ENCODE results near the gene ZNF70. TPM values are rescaled to one million over a fixed set of nuclear protein-coding genes. Genes with fewer than 3 reads are reported as not detected.

Gene ZNF70
- total RNA-seq, 2 donors from 2014 or later: 5.9 to 8.8 TPM

DNA sequence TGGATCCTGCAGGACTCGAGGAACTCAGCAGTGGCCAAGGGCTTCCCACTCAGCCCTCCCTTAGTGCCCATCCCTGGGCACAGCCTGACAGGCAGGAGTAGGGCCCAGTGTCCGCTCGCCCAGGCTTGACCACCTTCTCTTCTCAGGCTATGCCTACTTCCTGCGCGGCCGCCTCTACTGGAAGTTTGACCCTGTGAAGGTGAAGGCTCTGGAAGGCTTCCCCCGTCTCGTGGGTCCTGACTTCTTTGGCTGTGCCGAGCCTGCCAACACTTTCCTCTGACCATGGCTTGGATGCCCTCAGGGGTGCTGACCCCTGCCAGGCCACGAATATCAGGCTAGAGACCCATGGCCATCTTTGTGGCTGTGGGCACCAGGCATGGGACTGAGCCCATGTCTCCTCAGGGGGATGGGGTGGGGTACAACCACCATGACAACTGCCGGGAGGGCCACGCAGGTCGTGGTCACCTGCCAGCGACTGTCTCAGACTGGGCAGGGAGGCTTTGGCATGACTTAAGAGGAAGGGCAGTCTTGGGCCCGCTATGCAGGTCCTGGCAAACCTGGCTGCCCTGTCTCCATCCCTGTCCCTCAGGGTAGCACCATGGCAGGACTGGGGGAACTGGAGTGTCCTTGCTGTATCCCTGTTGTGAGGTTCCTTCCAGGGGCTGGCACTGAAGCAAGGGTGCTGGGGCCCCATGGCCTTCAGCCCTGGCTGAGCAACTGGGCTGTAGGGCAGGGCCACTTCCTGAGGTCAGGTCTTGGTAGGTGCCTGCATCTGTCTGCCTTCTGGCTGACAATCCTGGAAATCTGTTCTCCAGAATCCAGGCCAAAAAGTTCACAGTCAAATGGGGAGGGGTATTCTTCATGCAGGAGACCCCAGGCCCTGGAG, 32.6 kb upstream of the ZNF70 start:
- no peak for ATAC-seq
- DNase-seq (ENCODE audit: low spot score): no peak
- H3K27ac Mint-ChIP-seq: peak overlapping the region in 1 of 2 donors; percentile 8
- no peaks in the 10 kb centered on the region for H3K27me3 Mint-ChIP-seq
- H3K9me3 Mint-ChIP-seq: no peaks in the 10 kb centered on the region
- peaks cover 10 to 20% of the 10 kb centered on the region in 2 donors for H3K4me1 Mint-ChIP-seq (ENCODE audit: low read depth in 2 of 2)
- no peaks in the 10 kb centered on the region for H3K36me3 Mint-ChIP-seq
- H3K4me3 Mint-ChIP-seq: no peak overlapping the region

DNA sequence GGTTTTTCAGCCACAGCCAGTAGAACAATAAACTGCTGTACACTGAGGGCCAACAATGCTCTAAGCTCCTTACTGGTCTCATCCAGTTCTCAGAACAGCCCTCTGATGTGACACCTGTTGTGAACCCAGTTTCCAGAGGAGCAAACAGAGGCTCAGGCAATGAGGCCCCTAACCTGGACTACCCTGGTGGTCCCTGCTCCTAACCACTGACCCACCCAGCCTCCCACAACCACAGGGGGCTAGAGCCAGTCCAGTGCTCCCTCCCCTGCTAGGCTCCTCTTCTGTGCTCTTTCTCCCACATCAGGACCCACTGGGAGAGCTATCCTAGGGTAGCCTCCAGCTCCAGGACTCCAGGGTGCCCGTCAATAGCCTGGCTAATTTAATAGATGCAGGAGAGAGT, 31.8 kb upstream of the ZNF70 start:
- Mint-ChIP-seq H3K9me3 (no peaks in the 10 kb centered on the region), H3K4me1 (ENCODE audit: low read depth in 2 of 2) (peaks cover 8 to 17% of the 10 kb centered on the region in 2 donors), H3K4me3 (no peak overlapping the region), H3K27ac (no peak overlapping the region), H3K36me3 (no peaks in the 10 kb centered on the region), H3K27me3 (no peaks in the 10 kb centered on the region)
- ATAC-seq (no peak), DNase-seq (ENCODE audit: low spot score) (no peak)

DNA sequence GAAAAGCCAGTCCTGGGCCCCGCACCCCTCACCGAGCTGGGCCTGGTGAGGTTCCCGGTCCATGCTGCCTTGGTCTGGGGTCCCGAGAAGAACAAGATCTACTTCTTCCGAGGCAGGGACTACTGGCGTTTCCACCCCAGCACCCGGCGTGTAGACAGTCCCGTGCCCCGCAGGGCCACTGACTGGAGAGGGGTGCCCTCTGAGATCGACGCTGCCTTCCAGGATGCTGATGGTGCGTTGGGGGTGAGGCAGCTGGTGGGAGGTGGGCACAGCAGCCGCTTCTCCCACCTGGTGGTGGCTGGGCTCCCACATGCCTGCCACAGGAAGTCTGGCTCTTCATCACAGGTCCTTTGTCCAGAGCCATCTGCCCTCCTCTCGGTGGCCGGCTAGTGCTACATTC, 31.3 kb upstream of the ZNF70 start:
- H3K4me3 Mint-ChIP-seq: no peak overlapping the region
- H3K9me3 Mint-ChIP-seq: no peaks in the 10 kb centered on the region
- H3K4me1 Mint-ChIP-seq (ENCODE audit: low read depth in 2 of 2): peaks cover 8 to 13% of the 10 kb centered on the region in 2 donors
- H3K27ac Mint-ChIP-seq: no peak overlapping the region
- ATAC-seq: no peak
- no peak for DNase-seq (ENCODE audit: low spot score)
- no peaks in the 10 kb centered on the region for H3K27me3 Mint-ChIP-seq
- H3K36me3 Mint-ChIP-seq: no peaks in the 10 kb centered on the region

DNA sequence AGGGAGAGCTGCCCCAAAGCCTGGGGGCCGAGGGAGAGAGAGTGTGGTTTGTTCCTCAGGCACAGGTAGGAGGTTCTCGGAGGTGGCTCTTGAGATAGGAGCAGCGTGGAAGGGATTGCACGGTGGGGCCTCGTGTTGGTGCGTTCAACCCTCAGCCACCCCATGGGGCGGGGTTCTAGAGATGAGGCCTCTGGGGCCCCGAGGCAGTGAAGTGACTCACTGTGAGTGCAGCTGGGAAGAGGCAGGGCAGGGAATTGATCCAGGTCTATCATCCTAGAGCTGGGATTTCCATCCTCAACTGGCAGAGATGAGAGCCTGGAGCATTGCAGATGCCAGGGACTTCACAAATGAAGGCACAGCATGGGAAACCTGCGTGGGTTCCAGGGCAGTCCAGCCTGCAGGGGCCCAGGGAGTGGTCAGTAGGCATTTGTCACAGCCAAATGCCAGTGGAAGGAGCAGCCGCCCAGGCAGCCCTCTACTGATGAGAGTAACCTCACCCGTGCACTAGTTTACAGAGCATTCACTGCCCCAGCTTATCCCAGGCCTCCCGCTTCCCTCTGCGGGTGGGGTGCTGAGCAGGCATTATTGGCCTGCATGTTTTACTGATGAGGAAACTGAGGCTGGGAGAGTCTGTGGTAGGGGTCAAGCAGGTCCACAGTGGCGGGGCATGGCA, 30.7 kb upstream of the ZNF70 start:
- ATAC-seq (no peak), DNase-seq (ENCODE audit: low spot score) (no peak)
- no peaks in the 10 kb centered on the region for H3K36me3 Mint-ChIP-seq
- peaks cover 7 to 12% of the 10 kb centered on the region in 2 donors for H3K4me1 Mint-ChIP-seq (ENCODE audit: low read depth in 2 of 2)
- no peak overlapping the region for H3K4me3 Mint-ChIP-seq
- H3K27me3 Mint-ChIP-seq: no peaks in the 10 kb centered on the region
- no peaks in the 10 kb centered on the region for H3K9me3 Mint-ChIP-seq
- no peak overlapping the region for H3K27ac Mint-ChIP-seq

DNA sequence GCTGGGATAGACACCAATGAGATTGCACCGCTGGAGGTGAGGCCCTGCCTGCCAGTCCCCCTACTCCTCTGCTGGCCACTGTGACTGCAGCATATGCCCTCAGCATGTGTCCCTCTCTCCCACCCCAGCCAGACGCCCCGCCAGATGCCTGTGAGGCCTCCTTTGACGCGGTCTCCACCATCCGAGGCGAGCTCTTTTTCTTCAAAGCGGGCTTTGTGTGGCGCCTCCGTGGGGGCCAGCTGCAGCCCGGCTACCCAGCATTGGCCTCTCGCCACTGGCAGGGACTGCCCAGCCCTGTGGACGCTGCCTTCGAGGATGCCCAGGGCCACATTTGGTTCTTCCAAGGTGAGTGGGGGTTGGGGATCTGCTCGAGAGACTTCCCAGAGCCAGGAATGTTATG, 30.2 kb upstream of the ZNF70 start:
- Mint-ChIP-seq H3K27ac (no peak overlapping the region), H3K4me3 (no peak overlapping the region), H3K27me3 (no peaks in the 10 kb centered on the region), H3K4me1 (ENCODE audit: low read depth in 2 of 2) (peaks cover 5 to 6% of the 10 kb centered on the region in 2 donors), H3K9me3 (no peaks in the 10 kb centered on the region), H3K36me3 (no peaks in the 10 kb centered on the region)
- ATAC-seq (no peak), DNase-seq (ENCODE audit: low spot score) (no peak)

DNA sequence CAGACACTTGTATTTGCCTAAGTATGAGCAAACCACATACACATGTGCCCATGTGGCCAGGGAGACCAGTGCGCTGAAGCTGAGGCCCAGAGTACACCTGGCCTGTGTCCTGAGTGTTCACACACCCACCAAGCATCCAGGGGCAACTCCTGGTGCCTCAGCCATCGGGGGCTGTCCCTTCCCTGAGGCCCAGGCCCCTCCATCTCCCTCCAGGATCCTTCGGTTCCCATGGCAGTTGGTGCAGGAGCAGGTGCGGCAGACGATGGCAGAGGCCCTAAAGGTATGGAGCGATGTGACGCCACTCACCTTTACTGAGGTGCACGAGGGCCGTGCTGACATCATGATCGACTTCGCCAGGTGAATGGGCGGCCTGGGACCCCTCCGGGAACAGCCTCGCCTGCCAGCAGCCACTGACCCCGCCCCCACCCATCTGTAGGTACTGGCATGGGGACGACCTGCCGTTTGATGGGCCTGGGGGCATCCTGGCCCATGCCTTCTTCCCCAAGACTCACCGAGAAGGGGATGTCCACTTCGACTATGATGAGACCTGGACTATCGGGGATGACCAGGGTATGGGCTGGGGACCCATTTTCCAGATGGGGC, 29.3 kb upstream of the ZNF70 start:
- peaks cover 5 to 6% of the 10 kb centered on the region in 2 donors for H3K4me1 Mint-ChIP-seq (ENCODE audit: low read depth in 2 of 2)
- no peaks in the 10 kb centered on the region for H3K36me3 Mint-ChIP-seq
- no peak for DNase-seq (ENCODE audit: low spot score)
- H3K4me3 Mint-ChIP-seq: no peak overlapping the region
- H3K9me3 Mint-ChIP-seq: no peaks in the 10 kb centered on the region
- ATAC-seq: no peak
- no peaks in the 10 kb centered on the region for H3K27me3 Mint-ChIP-seq
- H3K27ac Mint-ChIP-seq: no peak overlapping the region

DNA sequence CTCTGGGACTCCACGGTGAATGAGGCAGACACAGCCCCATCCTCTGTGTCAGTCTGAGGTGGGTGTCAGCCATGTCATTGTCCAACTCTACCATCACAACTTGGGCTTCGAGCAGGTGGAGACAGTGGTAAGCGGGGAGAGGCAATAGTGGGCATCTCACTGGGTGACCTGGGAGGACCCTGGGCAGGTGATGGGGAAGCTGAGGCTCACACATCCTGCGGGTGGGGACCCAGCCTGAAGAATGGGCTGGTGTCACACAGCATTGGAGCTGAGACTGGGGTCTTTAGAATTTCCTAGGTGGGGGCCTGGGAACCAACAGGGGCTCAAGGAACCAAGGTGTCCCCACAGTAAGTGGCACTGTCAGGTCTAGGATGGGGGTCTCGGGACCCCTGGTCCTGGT, 28.8 kb upstream of the ZNF70 start:
- ATAC-seq: no peak
- no peaks in the 10 kb centered on the region for H3K27me3 Mint-ChIP-seq

DNA sequence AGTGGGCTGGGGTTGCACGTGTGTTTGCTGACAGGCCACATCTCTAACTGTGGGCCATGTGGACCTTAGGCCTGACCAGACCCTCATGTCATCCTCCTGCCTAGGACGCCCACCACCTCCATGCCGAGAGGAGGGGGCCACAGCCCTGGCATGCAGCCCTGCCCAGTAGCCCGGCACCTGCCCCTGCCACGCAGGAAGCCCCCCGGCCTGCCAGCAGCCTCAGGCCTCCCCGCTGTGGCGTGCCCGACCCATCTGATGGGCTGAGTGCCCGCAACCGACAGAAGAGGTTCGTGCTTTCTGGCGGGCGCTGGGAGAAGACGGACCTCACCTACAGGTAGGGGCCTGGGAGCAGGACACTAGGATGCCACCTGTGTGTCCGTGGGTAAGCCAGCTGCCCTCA, 28.2 kb upstream of the ZNF70 start:
- Mint-ChIP-seq H3K9me3 (no peaks in the 10 kb centered on the region), H3K4me1 (ENCODE audit: low read depth in 2 of 2) (peaks cover under 1% of the 10 kb centered on the region in 2 donors), H3K27me3 (no peaks in the 10 kb centered on the region), H3K27ac (no peak overlapping the region), H3K4me3 (no peak overlapping the region), H3K36me3 (no peaks in the 10 kb centered on the region)
- no peak for DNase-seq (ENCODE audit: low spot score)
- no peak for ATAC-seq

More for the DNA sequence above, 28.8 kb upstream of the ZNF70 start:
- Mint-ChIP-seq H3K4me3 (no peak overlapping the region), H3K4me1 (ENCODE audit: low read depth in 2 of 2) (peaks cover 5 to 6% of the 10 kb centered on the region in 2 donors), H3K36me3 (no peaks in the 10 kb centered on the region), H3K9me3 (no peaks in the 10 kb centered on the region), H3K27ac (no peak overlapping the region)
- DNase-seq (ENCODE audit: low spot score): no peak

DNA sequence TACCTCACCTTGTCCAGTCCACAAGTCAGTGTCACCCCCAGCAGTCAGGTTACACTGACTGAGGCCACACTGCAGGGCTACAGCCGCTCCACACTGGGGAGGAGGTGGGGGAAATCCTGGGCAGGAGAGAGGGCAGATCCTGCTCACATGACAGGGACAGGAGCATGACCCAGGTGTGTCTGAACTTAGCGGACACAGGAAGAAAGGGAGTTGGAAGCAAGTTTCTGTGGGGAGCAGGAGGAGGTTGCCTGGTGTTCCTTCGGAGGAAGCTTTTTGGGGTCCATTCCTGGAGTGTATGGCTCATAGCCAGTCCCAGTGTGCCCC, 27.6 kb upstream of the ZNF70 start:
- DNase-seq (ENCODE audit: low spot score): no peak
- Mint-ChIP-seq H3K4me3 (no peak overlapping the region), H3K27ac (no peak overlapping the region), H3K9me3 (no peaks in the 10 kb centered on the region), H3K36me3 (no peaks in the 10 kb centered on the region), H3K4me1 (ENCODE audit: low read depth in 2 of 2) (peaks cover under 1 to 1% of the 10 kb centered on the region in 2 donors), H3K27me3 (peaks cover 0 to 2% of the 10 kb centered on the region in 2 donors)
- no peak for ATAC-seq

DNA sequence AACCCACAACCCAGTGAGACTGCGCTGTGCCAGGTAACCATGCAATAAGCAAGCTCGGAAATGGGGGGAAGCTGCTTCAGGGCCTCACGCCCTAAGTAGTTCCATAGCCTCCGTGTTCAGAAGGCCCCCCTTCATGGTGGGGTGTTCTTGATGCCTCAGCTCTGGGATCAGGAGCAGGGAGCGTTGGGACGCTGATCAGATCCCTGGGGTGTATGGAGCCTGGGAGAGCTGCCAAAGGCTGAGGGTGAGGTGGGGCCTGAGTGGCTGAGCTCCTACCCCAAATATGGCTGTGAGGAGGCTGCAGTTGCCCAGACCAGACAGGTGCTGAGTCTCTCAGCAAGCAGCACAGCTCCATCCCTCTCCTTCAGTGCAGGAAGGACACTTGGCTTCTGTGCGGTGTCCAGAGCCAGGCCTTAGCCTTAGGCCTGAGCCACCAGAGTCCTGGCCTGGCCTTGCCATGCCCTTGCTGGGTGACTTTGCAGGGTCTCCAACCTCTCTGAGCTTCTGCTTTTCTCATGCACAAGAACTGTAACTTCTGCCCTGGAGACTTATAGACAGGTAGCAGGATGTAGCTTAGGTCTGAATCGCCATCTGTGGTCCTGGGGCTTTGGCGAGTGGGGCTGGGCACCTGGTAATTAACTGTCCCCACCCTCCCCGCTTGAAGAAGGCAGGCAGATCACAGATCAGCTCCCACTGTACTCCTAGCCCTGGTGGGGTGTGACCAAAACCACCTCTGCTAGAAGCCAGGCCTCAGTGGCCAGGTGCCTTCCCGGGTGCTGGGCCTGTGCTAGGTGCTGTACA, 27.1 kb upstream of the ZNF70 start:
- DNase-seq (ENCODE audit: low spot score) (no peak), ATAC-seq (no peak)
- Mint-ChIP-seq H3K27ac (no peak overlapping the region), H3K27me3 (peaks cover 5 to 8% of the 10 kb centered on the region in 2 donors), H3K4me1 (ENCODE audit: low read depth in 2 of 2) (peaks cover 6% of the 10 kb centered on the region in 2 donors), H3K9me3 (no peaks in the 10 kb centered on the region), H3K36me3 (no peaks in the 10 kb centered on the region), H3K4me3 (no peak overlapping the region)

DNA sequence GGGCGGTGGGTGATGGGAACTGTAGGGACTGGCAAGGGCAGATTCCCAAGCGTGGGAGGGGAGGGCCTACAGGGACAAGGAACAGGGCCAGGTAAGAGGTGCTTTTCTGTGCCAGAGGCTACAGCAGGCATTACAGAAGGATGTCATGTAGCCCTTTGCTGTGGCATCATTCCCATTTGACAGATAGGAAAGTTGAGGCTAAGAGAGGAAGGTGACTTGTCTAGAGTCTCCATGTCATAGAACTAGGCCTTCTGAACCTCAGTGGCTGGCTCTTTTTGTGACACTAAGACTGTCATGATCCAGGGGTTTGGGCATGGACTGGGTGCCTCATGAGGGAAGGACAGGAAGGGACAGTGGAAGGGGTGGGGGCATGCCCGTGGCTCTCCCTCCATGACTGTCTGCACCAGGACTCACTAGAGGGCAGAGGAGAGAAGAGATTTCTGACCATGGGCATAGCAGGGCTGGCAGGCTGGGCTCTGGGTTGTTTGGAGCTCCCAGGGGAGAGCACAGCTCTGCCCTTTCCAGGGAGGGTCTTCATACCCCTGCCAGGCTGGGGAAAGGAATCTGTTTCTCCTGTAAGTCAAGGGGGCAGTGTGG, 25.0 kb upstream of the ZNF70 start:
- ATAC-seq (no peak), DNase-seq (ENCODE audit: low spot score) (no peak)
- Mint-ChIP-seq H3K4me3 (no peak overlapping the region), H3K4me1 (ENCODE audit: low read depth in 2 of 2) (peaks cover 6 to 14% of the 10 kb centered on the region in 2 donors), H3K27me3 (peaks cover 5 to 8% of the 10 kb centered on the region in 2 donors), H3K9me3 (no peaks in the 10 kb centered on the region), H3K36me3 (no peaks in the 10 kb centered on the region), H3K27ac (no peak overlapping the region)

DNA sequence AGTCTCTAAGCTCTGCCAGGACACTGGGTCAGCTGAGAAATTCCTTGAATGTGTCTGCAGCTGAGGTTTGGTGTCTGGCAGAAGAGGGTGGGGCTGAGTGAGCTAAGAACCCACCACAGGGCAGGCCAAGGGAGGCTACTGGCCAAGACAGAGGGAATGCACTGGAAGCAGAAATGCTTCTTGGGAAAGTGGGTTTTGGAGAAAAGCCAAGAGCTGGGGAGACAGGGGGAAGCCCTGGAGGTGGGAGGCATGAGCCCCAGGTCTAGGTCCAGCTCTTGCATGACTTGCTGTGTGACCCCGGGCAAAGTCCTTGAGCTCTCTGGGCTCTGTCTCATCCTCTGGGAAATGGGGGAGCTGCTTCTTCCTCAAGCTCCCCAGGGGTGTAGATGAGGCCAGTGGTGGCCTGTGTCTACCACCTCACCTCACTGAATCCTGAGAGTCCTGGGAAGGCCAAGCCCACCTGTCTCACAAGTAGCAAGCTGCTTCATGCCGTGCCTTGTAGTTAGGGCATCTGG, 24.1 kb upstream of the ZNF70 start:
- no peaks in the 10 kb centered on the region for H3K36me3 Mint-ChIP-seq
- H3K27me3 Mint-ChIP-seq: peaks cover 5 to 8% of the 10 kb centered on the region in 2 donors
- H3K27ac Mint-ChIP-seq: no peak overlapping the region
- no peak overlapping the region for H3K4me3 Mint-ChIP-seq
- no peak for DNase-seq (ENCODE audit: low spot score)
- H3K4me1 Mint-ChIP-seq (ENCODE audit: low read depth in 2 of 2): peaks cover 6 to 14% of the 10 kb centered on the region in 2 donors
- H3K9me3 Mint-ChIP-seq: no peaks in the 10 kb centered on the region
- ATAC-seq: no peak
